ENCODE measurements around the gene MEF2B.
A peak's percentile ranks its signal among the peaks of the same experiment; 100 is the strongest.

MEF2B gene

DNA sequence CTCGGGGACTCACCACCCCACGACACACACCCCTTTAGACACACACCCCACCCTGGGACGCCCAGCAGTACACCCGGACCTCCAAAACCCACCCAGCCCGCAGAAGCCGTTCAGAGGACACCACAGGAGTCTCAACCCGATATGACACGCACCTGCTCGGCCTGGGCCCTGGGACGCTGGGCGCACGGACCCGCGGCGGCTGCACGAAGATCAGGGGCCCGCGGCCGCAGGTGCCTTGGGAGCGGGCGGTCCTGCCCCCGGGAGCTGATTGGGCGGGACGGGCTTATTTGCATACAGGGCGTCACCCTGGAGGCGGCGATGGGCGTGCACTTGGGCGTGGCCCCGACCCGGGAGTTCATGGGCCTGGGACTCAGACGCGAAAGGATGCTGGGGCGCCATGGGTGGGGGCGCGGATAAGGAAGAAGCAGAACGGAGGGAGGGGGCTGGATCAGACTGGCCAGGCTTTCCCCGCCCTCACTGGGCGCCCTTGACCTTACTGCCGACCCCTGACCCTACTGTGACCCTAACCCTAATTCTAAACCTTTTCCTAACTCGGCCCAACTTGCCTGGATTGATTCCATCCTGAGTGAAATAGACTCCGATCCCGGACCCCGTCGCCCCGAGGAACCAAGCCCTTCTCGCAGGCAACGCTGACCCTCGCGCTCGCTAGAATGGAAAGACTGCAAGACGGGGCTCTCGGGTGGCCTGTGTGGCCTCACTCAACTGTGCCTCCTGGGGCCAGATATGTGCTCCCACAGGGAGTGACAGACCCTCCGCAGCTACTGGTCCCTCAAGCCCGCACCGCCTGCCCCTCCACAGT, at the start of gene MEF2B:
Gene MEF2B, minus strand, starts transcription at position 211 of the 820 bp plus-strand sequence. CDS start 19,528 bp downstream, outside the sequence.
- peak; percentile 61 for DNase-seq (ENCODE audit: low spot score)

DNA sequence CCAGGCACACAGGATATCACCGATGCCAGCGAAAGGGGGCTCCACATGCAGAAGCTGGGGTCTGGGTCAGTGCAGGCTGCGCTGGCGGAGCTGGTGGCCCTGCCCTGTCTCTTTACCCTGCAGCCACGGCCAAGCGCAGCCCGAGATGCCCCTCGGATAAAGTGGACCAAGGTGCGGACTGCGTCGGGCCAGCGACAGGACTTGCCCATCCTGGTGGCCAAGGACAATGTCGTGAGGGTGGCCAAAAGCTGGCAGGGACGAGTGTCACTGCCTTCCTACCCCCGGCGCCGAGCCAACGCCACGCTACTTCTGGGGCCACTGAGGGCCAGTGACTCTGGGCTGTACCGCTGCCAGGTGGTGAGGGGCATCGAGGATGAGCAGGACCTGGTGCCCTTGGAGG, 48.8 kb upstream of the MEF2B start:
- DNase-seq (ENCODE audit: low spot score) = no peak

DNA sequence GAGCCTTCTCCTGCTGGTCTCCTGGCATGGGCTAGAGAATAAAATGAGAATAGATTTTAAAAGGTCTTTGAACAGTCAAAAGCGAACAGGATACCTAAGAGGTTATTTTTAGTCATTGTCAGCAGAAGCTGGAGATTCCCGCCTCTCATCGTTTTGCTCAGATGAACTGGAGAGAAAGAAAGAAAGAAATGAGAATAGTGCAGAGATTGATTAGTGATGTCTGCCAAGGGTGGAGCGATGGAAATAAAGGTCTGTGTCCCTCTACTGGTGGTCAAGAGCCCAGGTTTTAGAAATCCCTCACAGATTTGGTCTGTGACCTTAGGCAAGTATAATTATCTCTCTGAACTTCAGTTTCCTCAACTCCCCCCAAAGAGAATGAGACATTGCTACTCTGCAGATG, 47.0 kb upstream of the MEF2B start:
- no peak for DNase-seq (ENCODE audit: low spot score)

DNA sequence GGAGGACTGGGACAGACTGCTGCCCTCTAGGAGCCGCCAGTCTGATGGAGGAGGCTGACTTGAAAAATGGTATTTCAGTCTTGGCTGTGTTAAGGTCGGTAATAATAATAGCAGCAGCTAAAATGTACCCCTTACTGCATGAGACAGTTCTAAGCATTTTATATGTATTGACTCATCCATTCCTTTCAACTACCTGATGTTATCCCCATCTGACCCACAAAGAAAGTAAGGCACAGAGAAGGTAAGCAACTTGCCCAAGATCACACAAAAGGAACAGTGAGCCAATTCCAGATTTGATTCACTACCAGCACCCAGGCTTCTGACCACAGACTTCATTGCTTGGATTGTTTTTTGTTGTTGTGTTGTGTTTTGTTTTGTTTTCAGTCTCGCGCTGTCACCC, 45.7 kb upstream of the MEF2B start:
- no peak for DNase-seq (ENCODE audit: low spot score)

DNA sequence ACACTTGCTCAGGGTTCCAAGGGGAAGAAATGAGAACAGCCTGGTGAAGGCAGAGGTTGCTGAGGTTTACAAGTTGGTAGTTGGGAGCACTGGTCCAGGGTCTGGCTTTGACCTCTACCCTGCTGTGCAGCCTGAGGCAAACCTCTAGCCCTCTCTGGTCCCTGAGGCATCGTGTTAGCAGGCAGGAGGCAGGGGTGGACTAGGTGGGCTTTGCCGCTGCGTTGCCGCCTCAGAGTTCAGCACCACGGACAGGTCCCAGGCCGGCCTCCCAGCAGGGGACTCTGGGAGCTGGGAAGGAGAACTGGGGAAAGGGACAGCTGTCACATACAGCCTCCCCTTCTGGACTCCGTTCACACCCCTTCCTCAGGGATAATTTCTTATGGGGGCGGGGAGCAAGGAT, 44.8 kb upstream of the MEF2B start:
- peak; percentile 7 for DNase-seq (ENCODE audit: low spot score)

DNA sequence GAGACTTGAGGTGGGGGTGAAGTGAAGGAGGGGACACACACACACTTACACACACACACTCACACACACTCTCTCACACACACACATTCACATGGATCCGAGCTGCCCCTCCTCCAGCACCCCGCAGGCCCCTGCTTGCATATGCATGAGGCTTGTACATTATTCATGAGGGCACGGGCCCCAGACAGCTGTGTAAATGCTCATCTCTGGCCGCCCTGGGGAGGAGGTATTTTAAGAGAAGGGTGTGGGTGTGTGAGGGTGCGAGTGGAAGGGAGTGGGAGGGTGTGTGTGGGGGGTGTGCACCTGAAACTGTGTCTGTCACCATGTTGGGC, 44.1 kb upstream of the MEF2B start:
- no peak for DNase-seq (ENCODE audit: low spot score)

DNA sequence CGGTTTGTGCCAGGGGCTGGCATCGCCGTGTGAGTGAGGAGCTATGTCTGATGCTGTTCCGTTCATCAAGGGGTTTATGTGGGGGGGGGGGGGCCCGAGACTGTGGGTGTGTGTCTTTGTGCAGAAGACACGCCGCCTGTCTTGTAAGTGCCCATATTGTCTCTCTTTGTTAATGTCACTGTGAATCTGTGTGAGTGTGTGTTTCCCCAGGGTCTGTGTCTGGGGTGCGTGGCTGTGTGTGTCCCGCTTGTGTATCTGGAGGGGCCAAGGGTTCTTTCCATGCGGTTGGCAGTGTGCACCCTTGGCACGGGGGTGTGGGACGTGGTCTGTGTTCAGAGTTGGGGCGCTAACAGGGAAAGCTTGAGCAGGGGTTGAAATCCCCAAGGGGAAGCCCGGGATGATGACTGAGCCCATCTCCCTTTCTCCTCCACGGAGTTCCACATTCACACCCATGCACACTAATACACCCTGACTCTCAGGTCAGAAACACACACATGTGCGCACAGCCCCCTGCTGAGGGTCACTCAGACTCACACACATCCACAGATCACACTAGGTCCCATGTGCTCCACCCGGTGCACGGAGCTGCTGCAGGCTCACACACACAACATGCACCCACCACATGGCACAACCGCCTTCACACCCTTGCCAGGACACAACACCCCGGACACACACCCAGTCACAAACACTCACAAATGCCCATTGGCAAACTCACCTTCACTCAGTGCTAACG, 43.5 kb upstream of the MEF2B start:
- no peak for DNase-seq (ENCODE audit: low spot score)

DNA sequence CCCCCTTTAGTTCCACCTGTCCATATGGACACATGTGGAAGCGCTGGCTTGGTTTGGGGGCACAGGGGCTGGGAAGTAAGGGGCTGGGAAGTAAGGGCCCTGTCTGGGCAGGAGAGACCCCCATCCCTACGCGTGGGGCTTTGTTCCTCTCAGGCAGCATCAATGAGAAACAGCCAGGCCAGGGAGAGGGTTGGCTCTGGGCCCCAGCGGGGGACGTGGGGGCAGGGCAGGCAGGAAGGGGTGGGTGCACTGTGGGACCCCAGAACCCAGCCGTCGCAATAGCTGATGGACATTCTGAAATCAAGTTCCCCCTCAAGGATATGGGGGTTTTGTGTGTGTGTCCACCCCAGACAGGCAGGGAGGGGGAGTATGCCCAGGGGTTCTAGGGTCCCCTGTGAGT, 42.9 kb upstream of the MEF2B start:
- DNase-seq (ENCODE audit: low spot score) = no peak

DNA sequence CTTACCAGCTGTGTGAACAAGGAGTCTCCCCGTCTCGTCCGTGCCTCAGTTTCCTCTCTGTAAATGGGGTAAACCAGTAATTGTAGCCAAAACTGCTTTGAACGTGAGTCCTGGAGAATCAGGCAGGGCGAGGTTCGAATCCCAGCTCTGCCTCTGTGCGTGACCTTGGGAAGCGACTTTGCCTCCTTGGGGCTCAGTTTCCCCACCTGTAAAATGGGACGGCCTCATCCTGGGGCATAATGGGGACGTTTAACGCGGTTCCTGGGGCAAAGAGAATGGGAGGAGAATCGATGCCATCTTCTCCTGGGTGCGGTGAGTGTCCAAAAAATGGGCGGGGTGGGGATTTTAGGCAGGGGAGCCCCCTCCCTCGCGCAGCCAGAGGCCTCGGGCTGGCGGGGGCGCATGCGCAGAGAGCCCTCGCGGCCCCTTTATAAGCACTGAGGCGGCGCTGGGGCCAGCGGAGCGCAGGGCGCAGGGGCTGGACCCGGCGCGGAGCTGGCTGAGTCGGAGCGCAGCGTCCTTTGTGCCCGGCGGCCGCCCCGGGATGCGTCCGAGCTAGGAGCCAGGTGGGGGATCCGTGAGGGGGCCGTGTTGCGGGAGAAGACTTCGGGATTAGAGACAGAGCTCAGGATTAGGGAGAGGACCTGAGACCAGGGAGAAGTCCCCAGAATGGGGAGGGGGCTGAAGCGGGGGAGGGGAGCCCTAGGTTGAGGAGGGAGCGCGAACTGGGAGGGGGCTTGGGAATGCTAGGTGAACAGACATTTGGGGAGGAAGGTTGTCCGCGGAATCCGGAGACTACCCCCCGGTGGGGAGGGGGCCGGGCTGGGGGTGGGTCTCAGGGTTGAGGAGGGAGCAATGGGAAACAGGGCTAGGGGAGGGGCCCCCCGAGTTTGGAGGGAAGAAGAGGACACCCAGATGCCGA, 41.7 kb upstream of the MEF2B start, which contains the start of gene NCAN:
Gene NCAN, plus strand, starts transcription at position 460 of the 922 bp plus-strand sequence. CDS start 4,996 bp downstream, outside the sequence.
- no peak for DNase-seq (ENCODE audit: low spot score)

DNA sequence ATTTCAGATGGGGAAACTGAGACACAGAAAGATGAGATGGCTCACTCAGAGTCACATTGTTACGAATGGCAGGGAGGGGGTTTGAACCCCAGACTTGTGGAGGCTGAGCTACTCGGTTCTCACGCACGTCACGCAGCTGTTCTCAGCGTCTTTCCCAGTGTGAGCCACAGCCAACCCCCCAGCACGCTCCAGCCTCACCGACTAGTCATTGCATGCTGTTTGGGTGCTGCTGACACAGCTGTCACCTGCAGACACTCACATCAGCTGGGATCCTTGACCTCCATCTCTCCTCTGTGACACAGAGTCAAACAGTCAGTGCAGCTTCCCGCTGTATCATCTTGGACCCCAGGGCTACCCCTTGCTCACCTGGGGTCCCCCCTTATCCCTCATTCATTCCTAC, 39.3 kb upstream of the MEF2B start:
- DNase-seq (ENCODE audit: low spot score) = no peak

DNA sequence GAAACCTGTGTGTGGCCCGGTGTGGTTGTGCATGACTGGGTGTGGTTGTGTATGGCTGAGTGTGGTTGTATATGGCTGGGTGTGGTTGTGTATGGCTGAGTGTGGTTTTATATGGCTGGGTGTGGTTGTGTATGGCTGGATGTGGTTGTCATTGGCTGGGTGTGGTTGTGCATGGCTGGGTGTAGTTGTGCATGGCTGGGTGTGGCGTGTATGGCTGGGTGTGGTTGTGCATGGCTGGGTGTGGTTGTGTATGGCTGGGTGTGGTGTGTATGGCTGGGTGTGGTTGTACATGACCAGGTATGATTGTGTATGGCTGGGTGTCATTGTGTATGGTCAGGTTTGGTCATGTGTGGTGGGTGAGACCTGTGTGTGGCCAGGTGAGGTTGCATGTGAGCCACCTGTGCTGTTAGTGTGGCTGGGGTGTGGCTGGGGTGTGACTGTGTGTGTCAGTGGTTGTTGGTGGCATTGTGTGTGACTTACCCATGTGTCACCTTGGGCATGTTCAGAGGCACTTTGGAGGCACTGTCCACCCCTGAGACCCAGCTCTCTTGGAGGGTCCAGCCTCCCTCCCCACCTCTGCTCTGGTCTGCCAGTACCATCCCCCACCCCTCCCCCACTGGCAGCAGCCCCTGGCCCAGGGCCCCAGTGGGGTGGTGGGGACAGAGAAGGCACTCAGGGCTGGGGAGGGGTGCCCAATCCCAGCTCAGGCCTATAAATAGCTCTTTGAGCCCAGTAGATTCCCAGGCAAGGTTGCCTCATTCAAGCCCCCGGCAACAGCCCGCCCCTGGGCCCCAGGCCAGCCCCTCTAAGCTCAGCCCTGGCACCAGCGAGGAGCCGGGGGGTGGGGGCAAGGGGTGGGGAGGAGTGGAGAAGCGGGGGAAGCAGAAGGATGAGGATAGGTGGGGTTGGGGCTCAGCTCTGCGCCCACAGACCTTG, 37.8 kb upstream of the MEF2B start:
- no peak for DNase-seq (ENCODE audit: low spot score)

DNA sequence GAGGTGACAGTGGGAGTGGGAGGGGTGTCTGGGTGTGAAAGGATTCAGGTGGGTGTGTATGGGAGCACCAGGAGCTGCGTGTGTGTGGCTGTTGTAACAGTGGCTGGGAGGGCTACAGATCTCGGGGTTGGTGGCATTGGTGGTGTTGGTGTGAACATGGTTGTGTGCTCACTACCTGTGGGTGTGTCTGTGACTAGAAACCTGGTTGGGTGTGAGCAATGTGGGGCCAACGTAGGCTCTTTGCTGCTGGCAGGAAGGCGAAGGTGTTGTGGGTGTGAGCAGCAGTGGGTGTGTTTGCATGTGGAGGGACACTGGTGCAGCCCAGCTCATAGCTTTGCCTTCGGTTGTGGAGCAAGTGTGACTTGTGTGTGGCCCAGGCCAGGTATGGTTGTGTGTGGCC, 36.9 kb upstream of the MEF2B start:
- DNase-seq (ENCODE audit: low spot score) = no peak

DNA sequence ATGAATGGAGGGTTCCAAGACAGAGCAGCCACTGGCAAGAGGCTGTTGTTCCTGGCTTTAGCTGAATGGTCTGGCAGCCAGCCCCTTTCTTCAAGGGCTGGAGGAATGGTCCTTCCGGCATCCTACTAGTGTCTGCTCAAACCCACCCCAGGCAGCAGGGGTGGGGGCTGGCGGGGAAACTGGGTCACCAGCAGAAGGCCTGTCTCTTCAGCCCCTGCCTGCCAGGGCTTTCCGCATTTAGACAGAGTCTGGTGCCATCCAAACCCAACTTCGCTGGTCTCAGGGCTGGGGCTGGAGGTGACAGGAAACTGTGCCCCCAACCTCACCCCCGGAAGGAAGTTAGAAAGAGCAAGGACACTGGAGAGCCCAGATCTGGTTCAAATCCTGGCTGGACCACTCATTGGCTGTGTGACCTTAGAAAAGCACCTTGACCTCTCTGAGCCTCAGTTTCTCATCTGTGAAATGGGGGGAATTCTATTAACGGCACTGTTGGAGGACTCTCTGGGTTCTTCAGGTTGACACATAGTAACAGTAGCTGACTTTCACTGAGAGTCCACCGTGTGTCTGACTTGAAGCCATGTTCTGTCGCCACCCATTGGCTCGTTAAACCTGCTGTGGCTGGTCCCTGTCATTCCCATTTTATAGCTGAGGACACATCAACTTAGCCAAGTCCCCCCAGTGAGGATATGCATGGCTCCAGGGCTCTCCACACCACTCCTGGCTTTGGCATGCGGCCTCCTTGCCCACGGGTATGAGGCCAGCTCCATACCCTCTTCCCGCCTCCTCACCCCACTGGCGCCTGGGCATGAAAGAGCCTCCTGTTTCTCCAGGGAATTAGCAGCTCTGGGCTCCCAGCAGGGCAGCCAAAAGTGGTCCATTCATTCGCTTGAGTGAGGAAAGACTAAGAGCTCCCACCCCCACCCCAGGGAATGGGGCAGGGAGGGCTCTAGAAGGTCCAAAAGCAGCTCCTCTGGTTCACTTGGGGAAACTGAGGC, 35.6 kb upstream of the MEF2B start:
- no peak for DNase-seq (ENCODE audit: low spot score)

DNA sequence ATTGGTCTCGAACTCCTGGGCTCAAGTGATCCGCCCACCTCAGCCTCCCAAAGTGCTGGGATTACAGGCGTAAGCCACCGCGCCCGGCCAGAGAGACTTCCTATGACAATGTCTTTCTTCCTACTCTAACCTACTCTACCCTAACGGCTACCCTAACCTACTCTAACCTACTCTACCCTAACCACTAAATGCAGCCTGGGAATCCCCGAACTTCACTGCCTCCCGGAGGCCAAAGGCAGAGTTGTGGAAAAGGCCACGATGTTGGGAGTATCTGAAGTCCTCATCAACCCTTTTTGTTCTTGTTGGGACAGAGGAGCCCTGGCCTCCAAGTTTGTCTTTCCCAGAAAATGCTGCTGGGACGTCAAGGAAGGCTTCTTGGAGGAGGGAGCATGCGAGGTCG, 34.1 kb upstream of the MEF2B start:
- DNase-seq (ENCODE audit: low spot score) = no peak

DNA sequence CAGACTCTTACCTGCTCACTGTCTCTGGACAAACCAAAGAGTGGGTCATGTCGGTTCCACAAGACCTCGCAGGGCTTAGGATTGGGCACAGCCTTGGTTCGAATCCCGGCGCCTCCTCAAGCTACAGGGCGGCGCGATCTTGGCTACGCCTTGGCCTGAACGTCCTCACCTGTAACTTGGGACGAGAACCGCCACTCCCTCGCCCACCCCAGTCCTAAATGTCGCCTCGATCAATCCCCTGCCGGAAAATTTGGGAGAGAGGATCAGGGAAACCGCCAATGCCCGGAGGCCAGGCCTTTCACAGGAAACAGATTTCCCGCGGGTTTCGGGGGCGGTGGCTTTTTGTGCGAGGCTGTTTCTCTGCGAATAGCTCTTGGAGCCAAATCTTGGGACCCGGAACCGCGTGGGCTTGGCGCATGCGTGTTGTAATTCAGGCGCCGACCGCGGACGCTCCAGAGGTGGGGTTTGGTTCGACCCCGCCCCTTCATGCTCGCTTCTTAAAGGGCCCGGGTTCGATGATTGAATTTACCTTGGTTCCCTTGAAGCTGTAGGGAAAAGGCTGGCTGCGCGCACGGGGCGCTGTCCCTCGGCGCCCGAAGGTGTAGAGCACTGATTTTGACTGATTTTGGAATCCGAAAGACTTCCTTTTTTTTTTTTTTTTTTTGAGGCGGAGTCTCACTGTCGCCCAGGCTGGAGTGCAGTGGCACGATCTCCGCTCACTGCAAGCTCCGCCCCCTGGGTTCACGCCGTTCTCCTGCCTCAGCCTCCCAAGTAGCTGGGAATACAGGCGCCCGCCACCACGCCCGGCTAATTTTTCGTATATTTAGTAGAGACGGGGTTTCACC, 33.2 kb upstream of the MEF2B start, which contains the start of gene NR2C2AP:
Gene NR2C2AP, minus strand, starts transcription at position 403 of the 845 bp plus-strand sequence. Its CDS starts 354 bp downstream, at position 49.
- DNase-seq (ENCODE audit: low spot score) = peak; percentile 92

DNA sequence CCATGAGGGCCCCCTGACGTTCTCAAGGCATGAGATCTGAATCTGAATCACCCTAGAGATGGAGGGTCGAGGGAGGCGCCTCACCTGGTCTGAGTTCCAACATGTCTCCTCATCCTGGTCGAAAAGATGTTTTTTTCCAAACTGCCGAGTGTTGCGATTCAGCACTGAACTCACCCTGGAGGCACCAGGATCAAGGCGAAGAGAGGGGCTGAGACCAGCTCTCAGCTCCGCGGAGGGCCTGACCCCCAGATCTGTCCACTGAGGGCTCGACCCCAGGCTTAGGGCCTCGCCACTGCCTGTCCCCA, 32.6 kb upstream of the MEF2B start:
- DNase-seq (ENCODE audit: low spot score) = no peak

DNA sequence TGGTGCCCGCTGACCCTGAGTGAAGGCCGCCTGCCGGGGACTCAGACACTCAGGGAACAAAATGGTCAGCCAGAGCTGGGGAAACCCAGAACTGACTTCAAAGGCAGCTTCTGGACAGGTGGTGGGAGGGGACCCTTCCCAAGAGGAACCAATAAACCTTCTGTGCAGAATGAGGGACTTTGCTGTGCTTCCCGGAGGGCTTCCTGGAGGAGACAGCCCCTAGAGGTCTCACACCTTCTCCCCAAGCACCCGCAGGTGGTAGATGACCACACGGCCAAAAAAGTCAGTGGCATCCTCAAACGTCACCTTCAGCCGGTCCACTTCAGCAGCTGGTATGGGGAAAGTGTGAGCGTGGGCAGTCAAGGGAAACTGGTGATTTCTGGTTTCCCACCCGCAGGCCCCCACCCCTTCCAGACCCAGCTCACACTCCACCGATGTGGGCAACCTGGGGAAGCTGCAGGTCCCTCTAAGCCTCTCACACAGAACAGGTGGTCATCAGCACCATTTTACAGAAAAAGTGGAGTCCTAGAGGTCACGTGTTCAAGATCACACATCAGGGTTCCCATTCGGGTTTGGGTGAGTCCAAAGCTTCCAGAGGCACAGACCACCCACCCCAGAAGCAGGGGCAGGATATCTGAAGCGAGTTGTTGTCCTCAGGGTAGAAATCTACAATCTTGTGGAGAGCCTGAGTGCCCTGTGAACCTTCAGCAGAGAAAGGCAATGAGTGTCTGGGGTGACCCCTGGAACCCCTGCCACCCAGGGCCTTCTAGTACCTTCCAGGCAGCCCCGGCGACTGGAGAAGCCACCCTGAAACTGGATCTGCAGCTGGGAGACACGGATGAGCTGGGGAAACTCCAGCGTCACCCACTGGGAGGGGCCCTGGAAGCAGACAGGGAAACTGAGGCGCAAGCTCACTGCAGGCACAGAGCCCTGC, 31.9 kb upstream of the MEF2B start:
- no peak for DNase-seq (ENCODE audit: low spot score)

DNA sequence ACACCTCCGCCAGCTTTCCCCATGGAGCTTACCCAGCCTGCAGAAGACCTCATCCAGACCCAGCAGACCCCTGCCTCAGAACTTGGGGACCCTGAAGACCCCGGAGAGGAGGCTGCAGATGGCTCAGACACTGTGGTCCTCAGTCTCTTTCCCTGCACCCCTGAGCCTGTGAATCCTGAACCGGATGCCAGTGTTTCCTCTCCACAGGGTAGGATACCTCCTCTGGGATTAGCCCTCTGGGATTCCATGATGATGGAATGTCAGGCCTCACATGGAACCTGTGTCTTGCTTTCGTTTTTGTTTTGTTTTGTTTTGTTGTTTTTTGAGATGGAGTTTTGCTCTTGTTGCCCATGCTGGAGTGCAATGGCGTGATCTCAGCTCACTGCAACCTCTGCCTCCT, 23.9 kb upstream of the MEF2B start:
- DNase-seq (ENCODE audit: low spot score) = no peak

All from CD4-positive, alpha-beta T cell treated with Interleukin-15 for 4 hours (primary cell).